ENCODE measurements around the gene RANBP3. TPM values are rescaled to one million over a fixed set of nuclear protein-coding genes. Genes with fewer than 3 reads are reported as not detected.

Gene RANBP3
- total RNA-seq, 6 donors from 2014 or later, result 64.4 to 116 (median 68.5) TPM

DNA sequence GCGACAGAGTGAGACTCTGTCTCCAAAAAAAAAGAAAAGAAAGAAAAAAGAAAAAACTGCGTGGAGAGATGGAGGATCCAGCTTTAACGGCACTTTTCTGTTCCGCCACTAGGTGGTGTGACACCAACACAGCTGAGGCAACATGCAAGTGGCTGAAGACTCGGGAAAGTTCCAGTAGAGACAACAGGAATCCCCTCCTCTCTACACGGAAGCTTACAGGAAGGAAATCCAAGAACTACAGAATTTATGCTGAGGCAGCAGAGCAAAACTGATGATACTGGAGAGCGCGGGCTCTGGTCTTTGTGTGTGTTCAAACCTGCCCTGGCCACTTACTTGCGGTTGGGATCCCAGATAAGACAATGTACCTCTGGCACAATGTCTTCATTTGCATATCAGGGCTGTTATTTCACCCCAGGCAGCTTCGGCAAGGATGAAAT, 9.9 kb downstream of the RANBP3 start:
- peak; percentile 74 to 85 for ATAC-seq (ENCODE audit: low FRiP score in 2 of 2)
- Histone ChIP-seq H3K27me3 (no peaks in the 10 kb centered on the region), H3K4me1 (peaks cover 60 to 81% (median 67%) of the 10 kb centered on the region in 4 donors), H3K9me3 (no peaks in the 10 kb centered on the region), H3K36me3 (peaks cover 0 to 8% (median 0%) of the 10 kb centered on the region in 4 donors), H3K27ac (peak overlapping the region; percentile 72 to 83 (median 78)), H3K4me3 (no peak overlapping the region)
- peak in 1 of 2 donors; percentile 74 for DNase-seq
- WGBS, 2 donors, result 1 to 8% methylated on average over 7 to 10 of the region's 10 CpGs
- TF ChIP-seq POLR2A (IDR thresholded peaks at IDR 0.05) (no peak), EP300 (IDR thresholded peaks at IDR 0.05) (peak in 1 of 4 donors; percentile 59), POLR2AphosphoS5 (IDR thresholded peaks at IDR 0.05) (peak in 1 of 2 donors; percentile 8)
- TF ChIP-seq, protein P1, sequence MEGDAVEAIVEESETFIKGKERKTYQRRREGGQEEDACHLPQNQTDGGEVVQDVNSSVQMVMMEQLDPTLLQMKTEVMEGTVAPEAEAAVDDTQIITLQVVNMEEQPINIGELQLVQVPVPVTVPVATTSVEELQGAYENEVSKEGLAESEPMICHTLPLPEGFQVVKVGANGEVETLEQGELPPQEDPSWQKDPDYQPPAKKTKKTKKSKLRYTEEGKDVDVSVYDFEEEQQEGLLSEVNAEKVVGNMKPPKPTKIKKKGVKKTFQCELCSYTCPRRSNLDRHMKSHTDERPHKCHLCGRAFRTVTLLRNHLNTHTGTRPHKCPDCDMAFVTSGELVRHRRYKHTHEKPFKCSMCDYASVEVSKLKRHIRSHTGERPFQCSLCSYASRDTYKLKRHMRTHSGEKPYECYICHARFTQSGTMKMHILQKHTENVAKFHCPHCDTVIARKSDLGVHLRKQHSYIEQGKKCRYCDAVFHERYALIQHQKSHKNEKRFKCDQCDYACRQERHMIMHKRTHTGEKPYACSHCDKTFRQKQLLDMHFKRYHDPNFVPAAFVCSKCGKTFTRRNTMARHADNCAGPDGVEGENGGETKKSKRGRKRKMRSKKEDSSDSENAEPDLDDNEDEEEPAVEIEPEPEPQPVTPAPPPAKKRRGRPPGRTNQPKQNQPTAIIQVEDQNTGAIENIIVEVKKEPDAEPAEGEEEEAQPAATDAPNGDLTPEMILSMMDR (IDR thresholded peaks at IDR 0.05), result peak; percentile 72 to 89 (median 82)

- TF ChIP-seq POLR2AphosphoS5 (IDR thresholded peaks at IDR 0.05) (no peak), POLR2A (IDR thresholded peaks at IDR 0.05) (no peak), EP300 (IDR thresholded peaks at IDR 0.05) (no peak)
- TF ChIP-seq, protein P1 (IDR thresholded peaks at IDR 0.05), result no peak
- Histone ChIP-seq H3K27ac (peak overlapping the region; percentile 9 to 83 (median 57)), H3K36me3 (peaks cover 0 to 8% (median 0%) of the 10 kb centered on the region in 4 donors), H3K4me1 (peaks cover 64 to 82% (median 72%) of the 10 kb centered on the region in 4 donors), H3K27me3 (no peaks in the 10 kb centered on the region), H3K9me3 (no peaks in the 10 kb centered on the region), H3K4me3 (no peak overlapping the region)
- no peak for ATAC-seq (ENCODE audit: low FRiP score in 2 of 2)
- no peak for DNase-seq
- 46 to 51% methylated on average over 7 of the region's 7 CpGs for WGBS, 2 donors
These were observed 10.4 kb downstream of the RANBP3 start for GRCh38 chr19:5967571-5967970.

GRCh38 chr19:5966941-5967340, 11.0 kb downstream of the RANBP3 start:
- no peak for DNase-seq
- Histone ChIP-seq H3K4me3 (no peak overlapping the region), H3K27me3 (no peaks in the 10 kb centered on the region), H3K4me1 (peaks cover 70 to 83% (median 78%) of the 10 kb centered on the region in 4 donors), H3K36me3 (peaks cover 0 to 4% (median 0%) of the 10 kb centered on the region in 4 donors), H3K9me3 (no peaks in the 10 kb centered on the region), H3K27ac (peak overlapping the region in 2 of 4 donors; percentile 82 to 83)
- TF ChIP-seq, protein P1 (IDR thresholded peaks at IDR 0.05), result no peak
- WGBS, 2 donors, result 78 to 79% methylated on average over 9 of the region's 9 CpGs
- ATAC-seq (ENCODE audit: low FRiP score in 2 of 2), result no peak

- Histone ChIP-seq H3K9me3 (no peaks in the 10 kb centered on the region), H3K36me3 (peaks cover 0 to 4% (median 0%) of the 10 kb centered on the region in 4 donors), H3K27ac (peak overlapping the region; percentile 60 to 83 (median 74)), H3K4me1 (peaks cover 77 to 89% (median 85%) of the 10 kb centered on the region in 4 donors), H3K4me3 (no peak overlapping the region), H3K27me3 (no peaks in the 10 kb centered on the region)
- TF ChIP-seq POLR2A (IDR thresholded peaks at IDR 0.05), result no peak
- TF ChIP-seq, protein P1 (IDR thresholded peaks at IDR 0.05), result no peak
- TF ChIP-seq EP300 (IDR thresholded peaks at IDR 0.05), result peak in 1 of 4 donors; percentile 41
- TF ChIP-seq POLR2AphosphoS5 (IDR thresholded peaks at IDR 0.05), result peak; percentile 77 to 80
- ATAC-seq (ENCODE audit: low FRiP score in 2 of 2) (peak in 1 of 2 donors; percentile 62), DNase-seq (no peak)
- 25 to 40% methylated on average over 8 of the region's 8 CpGs for WGBS, 2 donors
These were observed 11.7 kb downstream of the RANBP3 start for GRCh38 chr19:5966215-5966614.

All from upper lobe of left lung (tissue), 6 donors.